HEK293T (cell line): ENCODE measurements around the gene VAX1.

ENCODE experiments used
- ARNT ChIP-seq: fragments of 450-650 bp; IDR thresholded peaks from 2 replicates; pipeline ENCODE4 v1.6.1; 2017; ENCODE audit warnings: mild to moderate bottlenecking
- BHLHE40 ChIP-seq: fragments of 450-650 bp; IDR thresholded peaks from 2 replicates; pipeline ENCODE4 v1.6.1; 2016; ENCODE audit warnings: mild to moderate bottlenecking, moderate library complexity, borderline replicate concordance
- CTBP1 ChIP-seq: fragments of 450-650 bp; IDR thresholded peaks from 2 replicates; pipeline ENCODE4 v1.6.1; 2016; ENCODE audit warnings: borderline replicate concordance
- FOXA1 ChIP-seq: fragments of 450-650 bp; IDR thresholded peaks from 2 replicates; pipeline ENCODE4 v1.6.1; 2016; ENCODE audit warnings: mild to moderate bottlenecking
- FOXK2 ChIP-seq: fragments of 450-650 bp; IDR thresholded peaks from 2 replicates; pipeline ENCODE4 v1.6.1; 2016; ENCODE audit warnings: mild to moderate bottlenecking
- FOXM1 ChIP-seq: fragments of 450-650 bp; IDR thresholded peaks from 2 replicates; pipeline ENCODE4 v1.6.1; 2017; ENCODE audit warnings: mild to moderate bottlenecking, borderline replicate concordance
- L3MBTL2 ChIP-seq: fragments of 450-650 bp; conservative IDR thresholded peaks from 2 replicates; pipeline ENCODE4 v1.6.1; 2016; ENCODE audit warnings: mild to moderate bottlenecking
- NFRKB ChIP-seq: fragments of 450-650 bp; IDR thresholded peaks from 2 replicates; pipeline ENCODE4 v1.6.1; 2016; ENCODE audit warnings: mild to moderate bottlenecking, moderate library complexity
- SP1 ChIP-seq: fragments of 450-650 bp; IDR thresholded peaks from 2 replicates; pipeline ENCODE4 v1.6.1; 2017
- TARDBP ChIP-seq: fragments of 450-650 bp; IDR thresholded peaks from 2 replicates; pipeline ENCODE4 v1.6.1; 2016

- TF ChIP-seq FOXA1 (no peak), TARDBP (no peak), SP1 (no peak), ARNT (no peak), FOXK2 (no peak), BHLHE40 (no peak), L3MBTL2 (no peak), FOXM1 (no peak), NFRKB (no peak), CTBP1 (no peak)
Measured at GRCh38 chr10:117096599-117097201, 41.4 kb downstream of the VAX1 start.
